ENCODE measurements around the gene FAM83E.
A peak's percentile ranks its signal among the peaks of the same experiment; 100 is the strongest.

FAM83E gene

DNA sequence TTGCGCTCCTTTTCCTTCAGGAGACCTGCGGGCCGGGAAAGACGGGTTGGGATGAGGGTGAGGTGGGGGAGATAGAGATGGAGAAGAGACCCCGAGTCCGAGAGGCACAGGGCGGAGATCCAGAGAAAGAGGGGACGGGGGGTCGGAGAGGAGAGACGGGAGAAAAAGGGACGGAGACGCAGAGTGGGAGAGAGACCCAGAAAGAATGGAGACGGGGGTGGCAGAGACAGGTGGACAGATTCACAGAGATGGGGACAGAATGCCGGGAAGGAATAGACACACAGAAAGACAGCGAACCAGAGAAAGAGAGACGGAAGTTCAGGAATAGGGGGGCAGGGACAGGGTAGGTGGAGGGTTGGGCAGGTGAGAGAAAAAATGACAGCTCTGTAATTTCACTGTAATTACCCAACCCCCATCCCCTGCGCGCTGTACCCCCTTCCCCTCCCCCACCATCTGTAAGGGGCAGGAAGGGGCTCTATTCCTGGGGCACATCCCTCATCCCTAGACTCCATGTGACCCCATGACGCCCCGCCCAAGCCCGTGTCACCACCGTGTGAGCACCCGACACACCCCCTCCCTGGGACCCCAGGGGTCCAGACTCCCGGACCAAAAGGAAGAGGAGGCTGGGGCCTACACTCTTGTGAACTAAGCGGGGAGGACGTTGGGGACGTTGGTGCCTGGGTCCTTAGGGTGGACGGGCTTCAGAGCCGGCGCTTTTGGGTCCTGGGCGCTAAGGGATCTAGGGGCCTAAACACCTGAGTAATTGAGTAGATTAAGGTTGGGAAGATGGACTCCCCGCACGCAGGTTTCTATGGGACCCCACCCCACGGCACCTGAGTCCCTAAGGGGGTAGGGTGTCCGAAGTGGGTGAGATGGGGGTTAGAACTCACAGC, 21.3 kb upstream of the FAM83E start:
- Histone ChIP-seq H3K36me3 (ENCODE audit: low read length) (no peaks in the 10 kb centered on the region), H2AFZ (ENCODE audit: low read depth, low read length, severe bottlenecking) (peak overlapping the region; percentile 22), H3K4me3 (ENCODE audit: insufficient read depth, low read length, poor library complexity, severe bottlenecking) (peak overlapping the region; percentile 68), H3K9ac (ENCODE audit: low read length) (peak overlapping the region; percentile 93), H3K27ac (ENCODE audit: low read depth, low read length) (peak overlapping the region; percentile 73), H3K4me2 (ENCODE audit: low read depth, low read length, poor library complexity, severe bottlenecking) (peak overlapping the region; percentile 89), H3F3A (ENCODE audit: insufficient read depth) (peaks cover 21% of the 10 kb centered on the region), H3K9me2 (replicated peaks; ENCODE audit: insufficient read depth, low read length) (no peaks in the 10 kb centered on the region), H3K79me2 (ENCODE audit: insufficient read depth, low read length) (no peaks in the 10 kb centered on the region), H4K20me1 (ENCODE audit: low read depth, low read length) (no peaks in the 10 kb centered on the region), H3K9me3 (ENCODE audit: insufficient read depth, low read length) (no peaks in the 10 kb centered on the region), H3K27me3 (ENCODE audit: low read length) (no peaks in the 10 kb centered on the region)
- TF ChIP-seq EZH2phosphoT487 (conservative IDR thresholded peaks at IDR 0.05; ENCODE audit: low read length), result no peak
- TF ChIP-seq, protein P1, sequence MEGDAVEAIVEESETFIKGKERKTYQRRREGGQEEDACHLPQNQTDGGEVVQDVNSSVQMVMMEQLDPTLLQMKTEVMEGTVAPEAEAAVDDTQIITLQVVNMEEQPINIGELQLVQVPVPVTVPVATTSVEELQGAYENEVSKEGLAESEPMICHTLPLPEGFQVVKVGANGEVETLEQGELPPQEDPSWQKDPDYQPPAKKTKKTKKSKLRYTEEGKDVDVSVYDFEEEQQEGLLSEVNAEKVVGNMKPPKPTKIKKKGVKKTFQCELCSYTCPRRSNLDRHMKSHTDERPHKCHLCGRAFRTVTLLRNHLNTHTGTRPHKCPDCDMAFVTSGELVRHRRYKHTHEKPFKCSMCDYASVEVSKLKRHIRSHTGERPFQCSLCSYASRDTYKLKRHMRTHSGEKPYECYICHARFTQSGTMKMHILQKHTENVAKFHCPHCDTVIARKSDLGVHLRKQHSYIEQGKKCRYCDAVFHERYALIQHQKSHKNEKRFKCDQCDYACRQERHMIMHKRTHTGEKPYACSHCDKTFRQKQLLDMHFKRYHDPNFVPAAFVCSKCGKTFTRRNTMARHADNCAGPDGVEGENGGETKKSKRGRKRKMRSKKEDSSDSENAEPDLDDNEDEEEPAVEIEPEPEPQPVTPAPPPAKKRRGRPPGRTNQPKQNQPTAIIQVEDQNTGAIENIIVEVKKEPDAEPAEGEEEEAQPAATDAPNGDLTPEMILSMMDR (IDR thresholded peaks at IDR 0.05; ENCODE audit: insufficient read depth, low read length, poor library complexity, severe bottlenecking), result no peak

DNA sequence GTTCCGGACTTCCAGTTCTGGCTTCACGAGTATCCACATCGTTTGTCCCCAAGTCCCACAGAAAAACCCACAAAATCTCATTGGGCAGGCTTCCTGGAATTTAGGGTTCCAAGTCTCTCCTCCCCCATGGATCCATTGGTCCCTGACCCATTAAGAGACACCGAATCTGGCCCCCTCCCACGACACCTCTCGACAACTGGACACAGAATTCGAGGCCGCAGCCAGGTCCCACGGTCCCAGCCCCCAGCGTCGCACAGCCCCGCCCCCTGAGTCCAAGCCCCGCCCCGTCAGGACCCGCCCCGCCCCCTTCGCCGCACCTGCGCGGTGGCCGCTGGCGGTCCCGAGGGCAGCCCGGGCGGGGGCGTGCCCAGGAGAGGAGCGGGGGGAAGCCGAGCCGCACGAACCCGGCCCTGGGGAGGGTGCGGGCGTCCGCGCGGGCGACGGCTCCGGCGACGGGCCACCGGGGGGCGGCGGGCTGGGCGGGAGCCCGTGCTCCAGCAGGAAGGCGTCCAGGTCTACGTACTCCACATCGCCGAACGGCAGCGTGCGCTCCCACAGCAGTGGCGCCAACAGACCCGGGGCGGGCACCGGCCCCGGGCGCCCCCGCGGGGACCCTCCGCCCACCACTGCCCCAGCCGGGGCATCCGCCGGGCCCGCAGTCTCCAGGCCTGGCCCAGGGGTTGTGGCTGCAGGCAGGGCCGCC, 20.5 kb upstream of the FAM83E start:
- no peaks in the 10 kb centered on the region for H3K79me2 ChIP-seq (ENCODE audit: insufficient read depth, low read length)
- peak overlapping the region; percentile 89 for H3K4me2 ChIP-seq (ENCODE audit: low read depth, low read length, poor library complexity, severe bottlenecking)
- peak overlapping the region; percentile 73 for H3K27ac ChIP-seq (ENCODE audit: low read depth, low read length)
- peak overlapping the region; percentile 68 for H3K4me3 ChIP-seq (ENCODE audit: insufficient read depth, low read length, poor library complexity, severe bottlenecking)
- no peaks in the 10 kb centered on the region for H3K27me3 ChIP-seq (ENCODE audit: low read length)
- H2AFZ ChIP-seq (ENCODE audit: low read depth, low read length, severe bottlenecking), result peak overlapping the region; percentile 22
- H3K9me2 ChIP-seq (replicated peaks; ENCODE audit: insufficient read depth, low read length), result no peaks in the 10 kb centered on the region
- H3K9me3 ChIP-seq (ENCODE audit: insufficient read depth, low read length), result no peaks in the 10 kb centered on the region
- no peaks in the 10 kb centered on the region for H3K36me3 ChIP-seq (ENCODE audit: low read length)
- H3F3A ChIP-seq (ENCODE audit: insufficient read depth), result peaks cover 21% of the 10 kb centered on the region
- H3K9ac ChIP-seq (ENCODE audit: low read length), result peak overlapping the region; percentile 93
- H4K20me1 ChIP-seq (ENCODE audit: low read depth, low read length), result no peaks in the 10 kb centered on the region
- TF ChIP-seq, protein P1 (IDR thresholded peaks at IDR 0.05; ENCODE audit: insufficient read depth, low read length, poor library complexity, severe bottlenecking), result no peak
- TF ChIP-seq EZH2phosphoT487 (conservative IDR thresholded peaks at IDR 0.05; ENCODE audit: low read length), result no peak

DNA sequence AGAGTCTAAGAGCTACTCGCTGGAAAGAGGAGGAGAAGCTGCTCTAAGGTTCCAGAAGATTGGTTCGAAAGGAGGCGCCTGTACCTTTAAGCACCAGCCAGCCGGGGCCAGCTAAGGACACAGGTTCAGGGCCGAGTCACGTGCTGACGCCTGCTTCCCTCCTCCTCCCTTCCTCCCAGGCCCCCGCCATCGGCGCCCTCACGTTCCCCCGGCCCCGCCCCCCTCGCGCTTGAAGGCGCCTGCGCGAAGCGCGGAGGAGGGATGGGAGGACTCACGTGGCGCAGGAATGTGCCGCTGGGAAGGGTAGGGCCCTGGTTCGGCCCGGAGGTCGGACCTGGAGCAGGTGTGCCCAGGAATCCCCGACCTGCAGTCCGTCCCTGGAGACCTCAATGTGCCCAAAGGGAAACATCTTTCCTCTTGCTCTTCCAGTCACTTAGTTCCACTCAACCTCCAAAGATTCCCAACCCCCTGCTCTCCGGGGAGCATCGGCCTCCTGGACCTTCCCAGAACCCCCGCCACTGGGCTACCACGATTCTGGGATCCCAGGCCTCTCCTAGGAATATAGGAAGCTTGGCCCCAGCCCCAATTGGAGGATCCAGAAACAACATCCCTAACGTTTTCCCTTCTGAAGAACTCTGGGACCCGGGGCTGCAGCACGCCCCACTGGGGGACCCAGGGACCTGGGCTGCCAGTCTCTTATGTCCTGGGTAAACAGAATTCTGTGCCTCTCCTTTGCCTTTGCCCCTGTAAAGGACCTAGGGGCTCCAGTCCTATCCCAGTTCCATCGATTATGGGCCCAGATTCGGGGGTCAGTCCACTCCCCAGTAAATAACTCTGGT, 19.8 kb upstream of the FAM83E start:
- Histone ChIP-seq H3K9me2 (replicated peaks; ENCODE audit: insufficient read depth, low read length) (no peaks in the 10 kb centered on the region), H3K36me3 (ENCODE audit: low read length) (no peaks in the 10 kb centered on the region), H4K20me1 (ENCODE audit: low read depth, low read length) (no peaks in the 10 kb centered on the region), H2AFZ (ENCODE audit: low read depth, low read length, severe bottlenecking) (peak overlapping the region; percentile 44), H3K27me3 (ENCODE audit: low read length) (no peaks in the 10 kb centered on the region), H3K9ac (ENCODE audit: low read length) (peak overlapping the region; percentile 93), H3K79me2 (ENCODE audit: insufficient read depth, low read length) (no peaks in the 10 kb centered on the region), H3K4me3 (ENCODE audit: insufficient read depth, low read length, poor library complexity, severe bottlenecking) (peak overlapping the region; percentile 68), H3K9me3 (ENCODE audit: insufficient read depth, low read length) (no peaks in the 10 kb centered on the region), H3F3A (ENCODE audit: insufficient read depth) (peaks cover 21% of the 10 kb centered on the region), H3K4me2 (ENCODE audit: low read depth, low read length, poor library complexity, severe bottlenecking) (peak overlapping the region; percentile 89), H3K27ac (ENCODE audit: low read depth, low read length) (peak overlapping the region; percentile 71)
- no peak for TF ChIP-seq EZH2phosphoT487 (conservative IDR thresholded peaks at IDR 0.05; ENCODE audit: low read length)
- TF ChIP-seq, protein P1 (IDR thresholded peaks at IDR 0.05; ENCODE audit: insufficient read depth, low read length, poor library complexity, severe bottlenecking), result no peak
